ENCODE results near the gene DIAPH3. TPM values are rescaled to one million over a fixed set of nuclear protein-coding genes. Genes with fewer than 3 reads are reported as not detected.

Gene DIAPH3
- polyA plus RNA-seq, 1 of the 3 experiments (the other 2 are of a cell fraction) = 5.4 TPM

DNA sequence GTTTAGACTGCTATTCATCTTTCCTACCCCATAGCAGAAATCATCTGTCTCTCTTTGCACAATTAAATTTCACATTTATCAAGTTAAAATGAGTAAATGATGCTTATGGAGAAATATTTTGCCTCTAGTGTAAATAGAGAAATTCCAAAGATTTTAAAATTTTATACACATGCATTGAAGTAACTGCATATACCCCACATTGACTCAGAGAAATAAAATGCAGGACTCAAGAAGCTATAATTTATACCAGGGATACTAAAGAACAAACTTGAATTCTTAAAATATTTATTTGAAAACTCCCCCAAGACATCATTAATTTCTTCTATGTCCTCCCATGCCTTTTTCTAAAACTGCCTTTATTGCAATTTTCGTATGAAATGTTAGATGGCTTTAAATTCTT, 165.8 kb downstream of the DIAPH3 start:
- Histone ChIP-seq H3F3A (replicated peaks; ENCODE audit: insufficient read depth) (no peaks in the 10 kb centered on the region), H4K20me1 (ENCODE audit: insufficient read depth) (no peaks in the 10 kb centered on the region), H3K27me3 (ENCODE audit: insufficient read depth) (no peaks in the 10 kb centered on the region), H3K9ac (no peak overlapping the region), H2AFZ (ENCODE audit: low read depth) (no peak overlapping the region), H3K36me3 (replicated peaks in 1 of 2; ENCODE audit: control insufficient read depth in 1 of 2, insufficient read depth in 2 of 2, low read length in 1 of 2) (peaks cover 0 to 3% of the 10 kb centered on the region in 2 experiments), H3K4me3 (ENCODE audit: low read depth in 2 of 2, low read length in 1 of 2) (no peak overlapping the region), H3K9me3 (no peaks in the 10 kb centered on the region), H3K4me2 (no peak overlapping the region), H3K4me1 (ENCODE audit: control insufficient read depth in 1 of 2, insufficient read depth in 2 of 2, low read depth in 1 of 2, low read length in 1 of 2) (no peaks in the 10 kb centered on the region), H3K9me2 (no peaks in the 10 kb centered on the region), H3K79me2 (ENCODE audit: insufficient read depth) (peaks cover 4% of the 10 kb centered on the region; the same call in 1 of the 2 replicates), H3K27ac (ENCODE audit: low read depth in 2 of 2, low read length in 1 of 2) (no peak overlapping the region)
- WGBS (ENCODE audit: low lambda C conversion rate) = 93% methylated on average over 1 of the region's 1 CpG
- no peak for DNase-seq
- CTCF ChIA-PET = no interaction called here
- POLR2A ChIA-PET = no interaction called here
- no peak for TF ChIP-seq EZH2phosphoT487 (IDR thresholded peaks at IDR 0.05; ENCODE audit: borderline replicate concordance, low read depth)
- TF ChIP-seq YY1 (IDR thresholded peaks at IDR 0.05; ENCODE audit: low read depth) = no peak
- TF ChIP-seq, protein P1, sequence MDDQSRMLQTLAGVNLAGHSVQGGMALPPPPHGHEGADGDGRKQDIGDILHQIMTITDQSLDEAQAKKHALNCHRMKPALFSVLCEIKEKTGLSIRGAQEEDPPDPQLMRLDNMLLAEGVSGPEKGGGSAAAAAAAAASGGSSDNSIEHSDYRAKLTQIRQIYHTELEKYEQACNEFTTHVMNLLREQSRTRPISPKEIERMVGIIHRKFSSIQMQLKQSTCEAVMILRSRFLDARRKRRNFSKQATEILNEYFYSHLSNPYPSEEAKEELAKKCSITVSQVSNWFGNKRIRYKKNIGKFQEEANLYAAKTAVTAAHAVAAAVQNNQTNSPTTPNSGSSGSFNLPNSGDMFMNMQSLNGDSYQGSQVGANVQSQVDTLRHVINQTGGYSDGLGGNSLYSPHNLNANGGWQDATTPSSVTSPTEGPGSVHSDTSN (IDR thresholded peaks at IDR 0.05) = no peak
- TF ChIP-seq GATA2 (CRISPR knock-in tag; IDR thresholded peaks at IDR 0.05) = no peak
- TF ChIP-seq RCOR1 (IDR thresholded peaks at IDR 0.05; ENCODE audit: low read length) = no peak
- no peak for TF ChIP-seq SIN3A (IDR thresholded peaks at IDR 0.05; ENCODE audit: borderline replicate concordance, low read depth, low read length)

DNA sequence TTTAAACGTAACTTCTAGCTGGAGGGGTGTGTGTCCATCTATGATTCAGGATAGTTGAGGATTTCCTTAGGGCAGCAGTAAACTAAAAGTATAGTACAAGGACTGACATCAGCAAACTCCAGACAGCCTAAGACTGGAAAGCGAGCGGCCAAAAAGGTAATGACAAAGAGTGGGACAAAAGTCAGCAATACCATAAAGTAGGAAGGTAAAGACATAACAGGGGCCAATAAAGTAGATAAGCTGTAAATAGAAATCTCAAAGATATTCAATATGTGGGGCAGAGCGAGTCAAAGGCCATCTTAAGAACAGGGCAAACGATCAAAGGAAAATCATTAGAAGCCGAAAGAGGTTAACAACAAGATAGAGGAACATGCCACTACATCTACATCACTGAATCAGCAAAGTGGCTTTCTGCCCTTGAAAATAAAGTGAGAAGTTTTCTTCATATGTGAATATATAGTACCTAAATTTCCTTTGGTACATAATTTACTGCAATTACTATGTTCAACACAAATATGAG, 167.2 kb downstream of the DIAPH3 start:
- Histone ChIP-seq H2AFZ (ENCODE audit: low read depth) (no peak overlapping the region), H3K79me2 (ENCODE audit: insufficient read depth) (peaks cover 4% of the 10 kb centered on the region; the same call in 1 of the 2 replicates), H3K4me3 (ENCODE audit: low read depth in 2 of 2, low read length in 1 of 2) (no peak overlapping the region), H3K36me3 (replicated peaks in 1 of 2; ENCODE audit: control insufficient read depth in 1 of 2, insufficient read depth in 2 of 2, low read length in 1 of 2) (no peaks in the 10 kb centered on the region), H3K27me3 (ENCODE audit: insufficient read depth) (no peaks in the 10 kb centered on the region), H3K9me2 (no peaks in the 10 kb centered on the region), H3K9me3 (no peaks in the 10 kb centered on the region), H3F3A (replicated peaks; ENCODE audit: insufficient read depth) (no peaks in the 10 kb centered on the region), H3K4me2 (no peak overlapping the region), H3K9ac (no peak overlapping the region), H4K20me1 (ENCODE audit: insufficient read depth) (no peaks in the 10 kb centered on the region), H3K4me1 (ENCODE audit: control insufficient read depth in 1 of 2, insufficient read depth in 2 of 2, low read depth in 1 of 2, low read length in 1 of 2) (no peaks in the 10 kb centered on the region), H3K27ac (ENCODE audit: low read depth in 2 of 2, low read length in 1 of 2) (no peak overlapping the region)
- WGBS (ENCODE audit: low lambda C conversion rate) = 81% methylated on average over 6 of the region's 6 CpGs
- TF ChIP-seq SMC3 (IDR thresholded peaks at IDR 0.05; ENCODE audit: low read depth, low read length) (no peak), MXI1 (IDR thresholded peaks at IDR 0.05; ENCODE audit: low read depth, low read length) (no peak), TCF12 (IDR thresholded peaks at IDR 0.05) (no peak), RCOR1 (IDR thresholded peaks at IDR 0.05; ENCODE audit: low read length) (no peak), EP300 (IDR thresholded peaks at IDR 0.05; ENCODE audit: borderline replicate concordance in 1 of 2, low read depth in 1 of 2, low read length in 1 of 2) (no peak), JUND (IDR thresholded peaks at IDR 0.05) (no peak), FOSL2 (IDR thresholded peaks at IDR 0.05; ENCODE audit: borderline replicate concordance, low read depth) (no peak), FOXM1 (IDR thresholded peaks at IDR 0.05; ENCODE audit: low read depth) (no peak), NFIC (IDR thresholded peaks at IDR 0.05; ENCODE audit: borderline replicate concordance) (no peak), TEAD4 (IDR thresholded peaks at IDR 0.05; ENCODE audit: borderline replicate concordance, insufficient read depth) (no peak), FOXJ3 (CRISPR knock-in tag; IDR thresholded peaks at IDR 0.05) (no peak)
- TF ChIP-seq, protein P2, sequence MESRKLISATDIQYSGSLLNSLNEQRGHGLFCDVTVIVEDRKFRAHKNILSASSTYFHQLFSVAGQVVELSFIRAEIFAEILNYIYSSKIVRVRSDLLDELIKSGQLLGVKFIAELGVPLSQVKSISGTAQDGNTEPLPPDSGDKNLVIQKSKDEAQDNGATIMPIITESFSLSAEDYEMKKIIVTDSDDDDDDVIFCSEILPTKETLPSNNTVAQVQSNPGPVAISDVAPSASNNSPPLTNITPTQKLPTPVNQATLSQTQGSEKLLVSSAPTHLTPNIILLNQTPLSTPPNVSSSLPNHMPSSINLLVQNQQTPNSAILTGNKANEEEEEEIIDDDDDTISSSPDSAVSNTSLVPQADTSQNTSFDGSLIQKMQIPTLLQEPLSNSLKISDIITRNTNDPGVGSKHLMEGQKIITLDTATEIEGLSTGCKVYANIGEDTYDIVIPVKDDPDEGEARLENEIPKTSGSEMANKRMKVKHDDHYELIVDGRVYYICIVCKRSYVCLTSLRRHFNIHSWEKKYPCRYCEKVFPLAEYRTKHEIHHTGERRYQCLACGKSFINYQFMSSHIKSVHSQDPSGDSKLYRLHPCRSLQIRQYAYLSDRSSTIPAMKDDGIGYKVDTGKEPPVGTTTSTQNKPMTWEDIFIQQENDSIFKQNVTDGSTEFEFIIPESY (IDR thresholded peaks at IDR 0.05; ENCODE audit: borderline replicate concordance, low read depth) = no peak
- TF ChIP-seq, protein P3, sequence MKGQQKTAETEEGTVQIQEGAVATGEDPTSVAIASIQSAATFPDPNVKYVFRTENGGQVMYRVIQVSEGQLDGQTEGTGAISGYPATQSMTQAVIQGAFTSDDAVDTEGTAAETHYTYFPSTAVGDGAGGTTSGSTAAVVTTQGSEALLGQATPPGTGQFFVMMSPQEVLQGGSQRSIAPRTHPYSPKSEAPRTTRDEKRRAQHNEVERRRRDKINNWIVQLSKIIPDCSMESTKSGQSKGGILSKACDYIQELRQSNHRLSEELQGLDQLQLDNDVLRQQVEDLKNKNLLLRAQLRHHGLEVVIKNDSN (IDR thresholded peaks at IDR 0.05; ENCODE audit: borderline replicate concordance, low read depth) = no peak
- TF ChIP-seq, protein P4, sequence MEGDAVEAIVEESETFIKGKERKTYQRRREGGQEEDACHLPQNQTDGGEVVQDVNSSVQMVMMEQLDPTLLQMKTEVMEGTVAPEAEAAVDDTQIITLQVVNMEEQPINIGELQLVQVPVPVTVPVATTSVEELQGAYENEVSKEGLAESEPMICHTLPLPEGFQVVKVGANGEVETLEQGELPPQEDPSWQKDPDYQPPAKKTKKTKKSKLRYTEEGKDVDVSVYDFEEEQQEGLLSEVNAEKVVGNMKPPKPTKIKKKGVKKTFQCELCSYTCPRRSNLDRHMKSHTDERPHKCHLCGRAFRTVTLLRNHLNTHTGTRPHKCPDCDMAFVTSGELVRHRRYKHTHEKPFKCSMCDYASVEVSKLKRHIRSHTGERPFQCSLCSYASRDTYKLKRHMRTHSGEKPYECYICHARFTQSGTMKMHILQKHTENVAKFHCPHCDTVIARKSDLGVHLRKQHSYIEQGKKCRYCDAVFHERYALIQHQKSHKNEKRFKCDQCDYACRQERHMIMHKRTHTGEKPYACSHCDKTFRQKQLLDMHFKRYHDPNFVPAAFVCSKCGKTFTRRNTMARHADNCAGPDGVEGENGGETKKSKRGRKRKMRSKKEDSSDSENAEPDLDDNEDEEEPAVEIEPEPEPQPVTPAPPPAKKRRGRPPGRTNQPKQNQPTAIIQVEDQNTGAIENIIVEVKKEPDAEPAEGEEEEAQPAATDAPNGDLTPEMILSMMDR (IDR thresholded peaks at IDR 0.05) = no peak
- DNase-seq = no peak
- ChIA-PET CTCF (interaction anchor here (0.6 kb wide), 1 partner anchor 385 kb away, joined by 3 read pairs; no protein-coding TSS in a partner anchor), POLR2A (no interaction called here)

Measured in SK-N-SH (cell line).